Astrocyte of the hippocampus (primary cell): ENCODE measurements around the gene SLC25A30.
A peak's percentile ranks its signal among the peaks of the same experiment; 100 is the strongest.

ENCODE experiments used
- DNase-seq: peaks from one replicate; pipeline ENCODE4 v3.0.0; 2011; ENCODE audit warnings: low read depth, low spot score

The SLC25A30 gene, protein sequence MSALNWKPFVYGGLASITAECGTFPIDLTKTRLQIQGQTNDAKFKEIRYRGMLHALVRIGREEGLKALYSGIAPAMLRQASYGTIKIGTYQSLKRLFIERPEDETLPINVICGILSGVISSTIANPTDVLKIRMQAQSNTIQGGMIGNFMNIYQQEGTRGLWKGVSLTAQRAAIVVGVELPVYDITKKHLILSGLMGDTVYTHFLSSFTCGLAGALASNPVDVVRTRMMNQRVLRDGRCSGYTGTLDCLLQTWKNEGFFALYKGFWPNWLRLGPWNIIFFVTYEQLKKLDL

DNA sequence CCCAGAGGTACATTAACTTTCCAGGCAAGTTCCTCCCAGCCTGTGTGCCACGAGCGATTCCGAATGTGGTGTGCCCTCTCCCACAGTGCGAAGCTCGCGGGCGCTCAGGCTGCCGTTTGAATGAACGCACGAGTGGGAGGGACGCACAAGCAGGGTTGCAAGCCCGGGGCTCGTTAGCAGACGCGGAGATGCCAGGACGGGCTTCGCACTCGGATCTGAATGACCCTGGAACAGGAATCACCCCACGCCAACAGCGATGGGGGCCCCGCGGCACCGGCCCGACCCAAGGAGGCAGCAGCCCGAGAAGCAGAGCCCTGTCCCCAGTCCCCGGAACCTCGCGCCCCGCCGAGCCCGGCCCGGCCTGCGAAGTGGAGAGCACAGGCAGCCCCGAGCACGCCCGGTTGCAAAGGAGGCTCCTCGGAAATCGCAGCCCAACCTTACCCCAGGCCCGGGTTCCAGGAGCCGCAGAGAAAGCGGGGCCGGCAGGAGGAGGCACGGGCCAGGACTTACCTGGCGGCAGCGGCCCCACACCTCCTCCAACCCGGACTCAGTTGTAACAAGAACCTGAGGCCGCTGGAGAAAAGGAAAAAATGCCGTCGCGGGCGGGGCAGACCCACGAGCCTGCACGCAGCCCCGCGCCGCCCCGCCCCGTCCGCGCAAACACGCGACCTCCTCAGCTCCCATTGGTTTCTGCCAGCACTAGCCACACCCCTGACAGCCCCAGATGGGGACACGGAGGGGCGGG lies at the start of gene SLC25A30:
Gene SLC25A30 (minus strand): TSS at position 584 of the 745 bp plus-strand sequence. CDS start 6,948 bp downstream, outside the sequence.
- peak; percentile 97 for DNase-seq

DNA sequence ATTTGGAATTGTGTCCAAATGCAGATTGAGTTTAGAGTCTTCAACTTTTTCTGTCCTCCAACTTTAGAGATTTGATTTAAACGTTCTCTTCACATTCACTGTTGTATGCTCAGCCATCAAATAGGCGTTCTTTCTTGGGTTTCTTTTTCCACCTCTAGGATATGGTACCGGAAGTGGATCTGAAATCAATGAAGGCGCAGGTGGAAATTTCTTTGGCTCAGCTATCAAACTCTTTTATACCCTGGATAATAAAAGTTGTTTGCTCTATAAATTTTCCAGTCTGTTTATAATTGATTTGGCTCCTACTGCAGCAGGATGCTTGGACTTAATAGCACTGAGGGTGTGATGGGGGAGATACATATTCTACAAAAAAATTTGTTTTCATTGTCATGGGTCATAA lies 48.2 kb upstream of the SLC25A30 start:
- DNase-seq = no peak

DNA sequence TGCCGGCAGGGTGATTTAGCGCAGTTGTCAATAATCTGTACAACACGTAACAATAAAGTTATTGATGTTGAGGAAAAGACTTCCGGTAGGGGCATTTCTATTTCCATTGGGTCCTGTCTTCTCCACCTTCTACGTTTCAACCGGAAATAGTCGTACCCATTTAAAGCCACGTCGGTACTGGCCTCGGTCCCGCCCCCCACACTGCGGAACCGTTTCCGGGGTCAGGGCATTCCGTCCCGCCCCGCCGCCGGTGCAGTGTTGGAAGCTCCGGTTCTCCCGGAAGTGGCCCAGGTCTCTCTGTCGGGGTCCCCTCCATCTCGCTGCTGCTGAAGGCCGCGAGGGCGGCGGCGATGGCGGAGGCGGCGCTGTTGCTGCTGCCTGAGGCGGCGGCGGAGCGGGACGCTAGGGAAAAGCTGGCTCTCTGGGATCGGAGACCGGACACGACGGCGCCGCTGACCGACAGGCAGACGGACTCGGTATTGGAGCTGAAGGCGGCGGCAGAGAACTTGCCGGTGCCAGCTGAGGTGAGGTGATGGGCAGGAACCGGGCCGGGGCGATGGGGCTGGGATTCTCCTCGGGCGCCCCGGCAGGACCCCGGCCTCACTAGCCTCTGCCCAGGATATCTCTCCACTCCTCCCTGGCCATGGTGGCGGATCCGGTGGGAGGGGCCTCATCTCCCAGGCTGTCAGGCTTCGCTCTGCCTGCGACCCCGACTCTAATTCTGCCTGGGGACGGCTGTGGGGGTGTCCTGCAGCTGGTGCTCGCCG lies 46.7 kb upstream of the SLC25A30 start, which contains the start of gene COG3:
Gene COG3 (plus strand): TSS at position 253 of the 767 bp plus-strand sequence. CDS start 98 bp downstream, at position 351.
- DNase-seq = peak; percentile 98

DNA sequence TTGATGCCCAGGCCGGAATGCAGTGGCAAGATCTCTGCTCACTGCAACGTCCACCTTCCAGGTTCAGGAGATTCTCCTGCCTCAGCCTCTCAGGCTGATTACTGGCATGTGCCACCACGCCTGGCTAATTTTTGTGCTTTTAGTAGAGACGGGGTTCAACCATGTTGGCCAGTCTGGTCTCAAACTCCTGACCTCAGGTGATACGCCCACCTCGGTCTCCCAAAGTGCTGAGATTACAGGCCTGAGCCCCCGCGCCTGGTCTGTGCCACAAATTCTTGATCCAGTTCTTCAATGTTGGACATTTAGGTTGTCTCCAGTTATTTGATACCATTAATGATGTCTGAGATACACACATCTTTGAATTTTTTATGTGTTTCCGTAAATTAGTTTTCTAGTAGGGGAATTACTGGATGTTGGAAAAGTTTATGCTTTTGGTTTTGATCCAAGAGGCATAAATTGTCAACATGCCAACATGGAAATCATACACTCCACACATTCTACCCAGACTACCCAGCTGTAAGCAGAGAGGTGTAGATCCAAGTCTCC lies 46.0 kb upstream of the SLC25A30 start:
- no peak for DNase-seq

DNA sequence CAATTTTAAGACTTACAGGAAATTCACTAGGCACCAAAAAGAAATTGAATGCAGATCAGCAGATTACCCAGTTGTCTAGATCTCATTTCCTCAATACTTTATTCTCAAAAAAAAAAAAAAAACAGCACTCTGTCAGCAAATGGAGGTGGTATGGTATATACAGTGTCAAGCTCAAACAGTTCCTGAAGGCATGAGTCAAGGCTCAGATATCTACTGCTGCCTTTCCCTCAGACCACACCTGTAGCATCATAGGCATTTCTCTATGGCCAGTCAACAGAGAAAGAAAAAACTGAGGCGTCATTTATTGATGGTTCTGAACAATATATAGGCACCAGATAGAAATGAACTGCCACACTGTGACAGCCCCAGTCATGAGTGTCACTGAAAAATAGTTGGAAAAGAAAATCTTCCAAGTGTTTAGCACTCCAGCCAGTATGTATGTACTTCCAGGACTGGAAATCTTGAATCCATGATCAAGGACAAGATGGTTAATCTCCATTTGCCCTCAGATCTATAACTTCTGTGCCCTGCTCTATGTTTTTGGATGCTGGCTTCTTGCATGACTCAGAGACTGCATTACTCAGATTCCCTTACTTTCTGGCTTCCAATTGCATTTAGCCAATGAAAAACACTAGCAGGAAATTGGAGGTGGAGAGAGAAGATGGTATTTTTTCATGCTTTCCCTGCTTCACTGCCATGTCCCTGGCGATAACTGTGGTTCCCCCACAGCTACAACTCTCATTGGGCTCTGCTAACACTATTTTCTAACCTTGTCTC lies 38.2 kb upstream of the SLC25A30 start:
- DNase-seq = peak; percentile 54

DNA sequence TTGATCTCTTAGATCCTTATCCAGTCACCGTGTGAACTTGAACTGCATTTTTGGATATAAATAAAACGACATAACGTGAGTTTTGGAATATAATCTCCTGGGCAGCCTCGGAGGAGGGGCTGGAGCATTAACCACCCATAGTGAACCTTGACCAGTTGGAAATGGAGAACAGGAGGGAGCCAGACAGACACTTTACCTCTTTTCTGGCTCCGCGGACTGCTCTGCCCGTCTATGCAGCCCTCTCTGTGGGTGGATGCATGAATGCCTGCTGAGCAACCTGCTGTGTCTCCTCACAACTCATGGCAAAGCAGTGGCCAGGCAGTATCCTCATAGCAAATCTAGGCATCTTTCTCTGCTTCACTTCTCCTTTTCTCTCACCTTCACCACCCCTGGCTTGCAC lies 36.0 kb upstream of the SLC25A30 start:
- no peak for DNase-seq

DNA sequence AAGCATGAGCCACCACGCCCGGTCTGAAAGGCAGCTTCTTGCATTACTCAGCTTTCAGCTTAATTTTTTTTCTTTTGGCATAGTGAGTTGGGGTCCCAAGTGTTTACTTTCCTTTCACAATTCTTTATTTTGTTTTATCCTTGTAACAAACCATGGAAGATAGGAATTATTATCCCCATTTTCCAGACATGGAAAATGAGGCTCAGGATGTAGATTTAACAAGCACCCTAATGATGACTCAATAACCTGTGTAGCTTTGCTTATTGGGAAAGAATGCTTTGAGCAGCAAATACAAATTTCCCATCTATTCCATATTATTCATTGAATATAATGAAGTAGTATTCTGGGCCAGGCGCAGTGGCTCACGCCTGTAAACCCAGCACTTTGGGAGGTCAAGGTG lies 33.1 kb upstream of the SLC25A30 start:
- no peak for DNase-seq

DNA sequence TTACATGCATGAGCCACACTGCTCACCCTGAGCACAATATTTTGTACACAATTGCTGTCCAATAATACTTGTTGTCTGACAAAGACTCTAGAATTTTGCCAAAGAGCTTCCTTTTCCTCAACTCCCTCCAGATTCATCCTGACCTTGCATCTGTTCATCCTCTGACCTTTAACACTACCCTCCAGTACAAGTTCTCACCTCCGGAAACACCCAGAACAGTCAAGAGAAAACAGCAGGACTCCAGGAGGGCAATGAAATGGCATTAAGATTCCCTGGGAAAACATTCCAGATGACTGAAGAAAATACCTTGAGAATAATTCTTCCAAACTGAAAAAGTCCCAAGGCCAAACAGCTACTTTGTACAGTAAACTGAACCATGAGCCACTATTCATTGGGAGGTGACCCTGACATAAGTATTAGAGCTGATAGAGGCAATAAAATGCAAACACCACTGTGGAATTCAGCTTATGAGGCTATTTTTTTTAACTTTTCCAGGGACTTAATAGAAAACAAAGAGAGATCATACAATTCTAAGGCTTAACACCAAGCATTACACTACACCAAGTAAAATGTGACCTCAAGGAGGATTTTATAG lies 30.9 kb upstream of the SLC25A30 start:
- no peak for DNase-seq

DNA sequence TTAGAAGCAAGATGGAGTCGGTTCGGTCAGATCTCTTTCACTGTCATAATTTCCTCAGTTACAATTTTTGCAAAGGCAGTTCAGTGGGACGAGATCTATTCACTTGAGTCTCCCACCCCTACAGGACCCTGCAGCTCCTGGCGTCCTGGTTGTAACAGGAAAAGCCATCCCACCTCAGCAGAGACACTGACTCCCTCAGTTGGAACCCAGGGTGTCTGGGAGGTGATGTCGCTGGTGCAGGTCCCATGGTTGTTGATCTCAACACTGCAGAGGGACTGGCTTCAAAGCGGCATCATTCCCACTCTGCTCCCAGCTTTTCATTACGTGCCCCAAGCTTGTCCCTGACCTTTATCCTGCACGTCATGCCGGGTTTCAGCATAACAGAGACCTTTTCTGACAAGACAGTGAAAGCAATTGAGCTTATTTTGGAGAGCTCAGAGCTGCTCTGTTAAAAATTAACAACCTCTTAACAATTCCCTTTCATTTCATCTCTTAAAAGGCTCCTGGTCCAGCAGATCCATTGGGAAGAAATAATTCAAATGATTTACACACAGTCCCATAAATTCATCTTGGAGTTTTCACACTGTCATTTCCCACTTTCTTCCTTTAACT lies 29.0 kb upstream of the SLC25A30 start:
- no peak for DNase-seq

DNA sequence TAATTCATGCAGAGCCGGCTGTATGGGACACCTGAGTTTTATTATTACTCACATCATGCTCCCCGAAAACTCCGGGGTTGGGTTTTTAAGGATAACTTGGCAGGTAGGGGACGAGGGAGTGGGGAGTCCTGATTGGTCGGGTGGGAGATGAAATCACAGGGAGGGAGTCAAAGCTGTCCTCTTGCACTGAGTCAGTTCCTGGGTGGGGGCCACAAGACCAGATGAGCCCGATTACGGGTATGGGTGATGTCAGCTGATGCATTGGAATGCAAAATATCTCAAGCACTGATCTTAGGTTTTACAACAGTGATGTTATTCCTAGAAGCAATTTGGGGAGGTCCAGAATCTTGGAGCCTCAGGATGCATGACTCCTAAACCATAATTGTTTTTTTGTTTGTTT lies 28.0 kb upstream of the SLC25A30 start:
- peak; percentile 42 for DNase-seq

DNA sequence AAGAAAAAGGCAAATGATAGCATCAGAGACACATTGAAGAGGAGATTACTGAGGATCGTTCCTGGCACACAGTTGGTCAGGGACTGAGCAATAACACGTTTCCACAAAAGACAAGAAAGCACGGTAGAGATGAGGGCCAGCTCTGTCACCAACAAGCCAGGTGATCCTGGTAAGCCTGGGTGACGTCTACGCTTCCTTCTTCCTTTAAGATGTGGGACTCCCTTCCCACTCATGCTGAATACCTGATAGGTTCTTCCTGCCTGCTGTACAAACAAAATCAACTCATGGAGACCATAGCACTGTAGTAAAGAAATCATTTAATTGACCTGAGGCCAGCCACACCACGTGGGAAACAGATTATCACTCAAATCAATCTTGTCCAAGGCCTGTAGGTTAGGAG lies 26.9 kb upstream of the SLC25A30 start:
- no peak for DNase-seq

DNA sequence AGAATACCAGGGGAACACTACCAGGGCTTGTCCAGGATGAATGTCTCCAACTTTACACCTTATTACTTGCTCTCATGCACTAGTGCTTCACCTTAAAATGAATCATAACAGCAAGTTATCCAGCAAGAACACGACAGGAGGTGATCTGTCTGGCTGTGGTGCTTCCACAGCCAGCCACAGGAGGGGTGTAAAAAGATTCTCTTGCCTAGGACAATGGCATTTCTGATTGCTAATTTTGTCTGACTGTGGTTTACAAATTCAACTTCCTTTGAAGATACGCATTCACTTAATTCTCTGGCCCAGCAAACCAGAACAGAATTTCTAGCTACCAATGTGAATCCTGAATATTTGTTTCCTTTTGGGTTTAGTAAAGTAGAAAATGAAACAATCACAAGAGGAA lies 23.5 kb upstream of the SLC25A30 start:
- DNase-seq = peak; percentile 39

DNA sequence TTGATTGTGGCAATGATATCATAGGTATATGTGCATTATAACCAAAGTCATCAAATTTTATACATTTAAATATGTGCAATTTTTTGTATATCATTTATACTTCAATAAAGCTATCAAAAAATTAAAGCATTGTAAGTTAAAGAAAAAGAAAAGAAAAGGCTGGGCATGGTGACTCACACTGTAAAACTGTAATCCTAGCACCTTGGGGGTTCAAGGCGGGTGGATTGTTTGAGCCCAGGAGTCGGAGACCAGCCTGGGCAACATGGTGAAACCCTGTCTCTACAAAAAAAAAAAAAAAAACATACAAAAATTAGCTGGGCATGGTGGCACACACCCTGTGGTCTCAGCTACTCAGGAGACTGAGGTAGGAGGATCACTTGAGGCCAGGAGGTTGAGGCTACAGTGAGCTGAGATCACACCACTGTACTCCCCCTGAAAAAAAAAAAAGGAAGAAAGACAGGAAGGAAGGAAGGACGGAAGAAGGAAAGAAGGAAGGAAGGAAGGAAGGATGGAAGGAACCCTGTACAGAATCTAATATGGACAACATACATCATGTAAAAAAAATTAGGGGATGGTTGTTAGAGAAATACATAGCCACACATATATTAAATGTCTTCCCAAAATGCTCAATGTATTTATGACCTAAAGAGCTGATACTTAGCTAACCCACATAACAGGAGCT lies 21.7 kb upstream of the SLC25A30 start:
- DNase-seq = peak; percentile 31

DNA sequence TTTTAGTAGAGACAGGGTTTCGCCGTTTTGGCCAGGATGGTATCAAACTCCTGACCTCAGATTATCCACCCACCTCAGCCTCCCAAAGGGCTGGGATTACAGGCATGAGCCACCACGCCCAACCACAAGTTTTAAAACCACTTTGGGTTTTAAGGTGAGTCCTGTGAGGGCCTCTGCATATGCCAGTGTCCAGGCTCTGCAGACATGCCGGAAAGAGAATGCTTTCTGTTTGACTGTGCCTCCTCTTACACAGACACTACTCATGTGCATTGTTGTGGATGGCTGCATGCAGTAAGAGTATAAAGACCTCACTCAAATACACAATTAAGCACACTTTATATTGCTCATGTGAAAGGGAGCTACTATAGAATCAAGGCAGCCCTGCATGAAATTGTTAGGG lies 20.8 kb upstream of the SLC25A30 start:
- no peak for DNase-seq

DNA sequence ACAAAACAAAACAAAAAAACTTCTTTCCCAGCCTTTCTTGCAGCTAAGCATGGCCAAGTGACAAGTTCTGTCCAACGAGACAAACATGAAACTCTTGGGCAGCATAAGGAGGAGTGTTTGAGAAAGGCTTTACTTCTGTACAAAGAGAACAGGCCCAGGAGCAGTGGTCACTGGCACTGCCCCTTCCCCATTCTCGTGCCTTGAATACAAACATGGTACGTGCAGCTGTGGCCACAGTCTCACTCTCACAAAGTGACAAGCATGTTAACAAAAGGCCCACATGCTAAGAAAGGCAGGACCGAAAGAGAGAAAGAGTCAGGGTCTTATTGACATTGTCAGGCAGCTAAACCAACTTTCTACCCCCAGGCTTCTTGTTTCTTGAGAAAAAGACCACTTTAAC lies 19.8 kb upstream of the SLC25A30 start:
- no peak for DNase-seq

DNA sequence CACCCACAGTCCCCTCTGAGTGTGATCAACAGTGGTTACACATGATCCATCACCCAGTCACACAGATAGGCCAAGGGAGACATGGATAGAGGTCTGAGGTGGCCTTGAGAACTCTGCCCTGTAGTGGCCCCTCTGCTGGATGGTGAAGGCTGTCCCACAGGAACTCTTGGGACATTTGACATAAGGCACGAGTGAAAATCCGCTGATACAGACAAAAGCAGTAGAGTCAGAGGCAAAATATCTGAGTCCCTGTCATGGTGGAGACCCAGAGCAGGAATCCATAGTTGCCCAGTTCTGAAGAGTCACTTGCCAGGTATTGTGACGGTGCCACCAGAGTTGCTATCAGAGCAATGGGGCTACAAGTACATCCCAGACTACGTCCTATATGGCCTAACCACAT lies 18.8 kb upstream of the SLC25A30 start:
- no peak for DNase-seq

DNA sequence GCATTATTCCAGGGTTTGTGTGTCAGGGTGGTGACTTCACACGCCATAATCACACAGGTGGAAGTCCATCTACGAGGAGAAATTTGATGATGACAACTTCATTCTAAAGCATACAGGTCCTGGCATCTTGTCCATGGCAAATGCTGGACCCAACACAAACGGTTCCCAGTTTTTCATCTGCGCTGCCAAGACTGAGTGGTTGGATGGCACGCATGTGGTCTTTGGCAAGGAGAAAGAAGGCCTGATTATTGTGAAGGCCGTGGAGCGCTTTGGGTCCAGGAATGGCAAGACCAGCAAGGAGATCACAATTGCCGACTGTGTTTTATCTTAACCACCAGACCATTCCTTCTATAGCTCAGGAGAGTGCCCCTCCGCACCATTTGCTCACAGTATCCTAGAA lies 18.2 kb upstream of the SLC25A30 start:
- no peak for DNase-seq

DNA sequence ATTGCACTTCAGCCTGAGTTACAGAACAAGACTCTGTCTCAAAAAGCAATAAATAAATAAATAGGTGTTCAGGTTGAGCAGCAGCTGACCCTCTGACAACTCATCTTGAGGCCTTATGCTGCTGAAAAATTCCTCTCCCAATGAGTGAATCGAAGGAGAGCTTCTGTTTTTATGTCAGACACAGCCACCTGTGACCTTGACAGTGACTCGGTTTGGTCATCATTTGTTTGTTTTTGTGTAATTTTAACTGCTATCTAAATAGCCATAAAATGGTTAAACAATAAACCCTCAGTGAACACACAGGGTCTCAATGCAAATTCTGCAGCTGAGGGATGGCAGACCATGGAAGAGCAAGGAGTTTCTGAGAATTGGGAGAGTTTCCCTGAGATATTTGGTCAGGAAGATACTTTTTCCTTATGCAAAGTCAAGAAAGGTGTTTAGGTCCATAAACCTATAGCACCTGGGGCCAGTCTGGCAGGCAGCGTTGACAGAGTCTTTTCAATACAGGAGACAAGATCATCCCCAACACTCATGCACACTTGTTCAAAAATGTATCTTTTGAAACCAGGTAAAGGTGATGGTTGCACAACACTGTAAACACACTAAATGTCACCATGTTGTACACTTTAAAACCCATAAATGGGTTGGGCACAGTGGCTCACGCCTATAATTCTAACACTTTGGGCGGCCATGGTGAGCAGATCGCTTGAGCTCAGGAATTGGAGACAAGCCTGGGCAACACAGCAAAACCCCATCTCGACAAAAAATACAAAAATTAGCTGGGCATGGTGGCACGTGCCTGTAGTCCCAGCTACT lies 16.6 kb upstream of the SLC25A30 start:
- DNase-seq = no peak

DNA sequence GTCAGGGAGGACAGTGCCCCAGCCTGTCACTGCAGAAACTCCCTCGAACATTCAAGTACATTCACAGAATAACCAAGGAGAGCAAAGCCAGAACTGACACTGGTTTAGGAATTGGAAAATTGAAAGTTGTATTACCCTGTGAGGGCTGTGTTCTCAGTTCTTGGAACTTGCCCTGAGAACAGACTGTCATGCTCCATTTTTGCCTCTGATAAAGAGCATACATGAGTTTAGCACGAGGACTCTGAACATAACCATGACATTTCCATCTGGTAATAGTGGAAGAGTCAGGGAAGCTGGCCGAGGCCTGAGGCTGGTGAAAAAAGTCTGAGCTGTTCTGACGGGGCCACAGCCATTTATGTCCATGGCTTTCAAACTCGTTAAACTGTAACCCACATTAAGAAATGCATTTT lies 15.2 kb upstream of the SLC25A30 start:
- DNase-seq = no peak
